ENCODE results near the gene PTMS.
A peak's percentile ranks its signal among the peaks of the same experiment; 100 is the strongest.
"Not testable (repeated sequence)": the region's sequence is repeated elsewhere in the genome, so short reads cannot be mapped to it uniquely, and the experiment has no call there.

PTMS gene

DNA sequence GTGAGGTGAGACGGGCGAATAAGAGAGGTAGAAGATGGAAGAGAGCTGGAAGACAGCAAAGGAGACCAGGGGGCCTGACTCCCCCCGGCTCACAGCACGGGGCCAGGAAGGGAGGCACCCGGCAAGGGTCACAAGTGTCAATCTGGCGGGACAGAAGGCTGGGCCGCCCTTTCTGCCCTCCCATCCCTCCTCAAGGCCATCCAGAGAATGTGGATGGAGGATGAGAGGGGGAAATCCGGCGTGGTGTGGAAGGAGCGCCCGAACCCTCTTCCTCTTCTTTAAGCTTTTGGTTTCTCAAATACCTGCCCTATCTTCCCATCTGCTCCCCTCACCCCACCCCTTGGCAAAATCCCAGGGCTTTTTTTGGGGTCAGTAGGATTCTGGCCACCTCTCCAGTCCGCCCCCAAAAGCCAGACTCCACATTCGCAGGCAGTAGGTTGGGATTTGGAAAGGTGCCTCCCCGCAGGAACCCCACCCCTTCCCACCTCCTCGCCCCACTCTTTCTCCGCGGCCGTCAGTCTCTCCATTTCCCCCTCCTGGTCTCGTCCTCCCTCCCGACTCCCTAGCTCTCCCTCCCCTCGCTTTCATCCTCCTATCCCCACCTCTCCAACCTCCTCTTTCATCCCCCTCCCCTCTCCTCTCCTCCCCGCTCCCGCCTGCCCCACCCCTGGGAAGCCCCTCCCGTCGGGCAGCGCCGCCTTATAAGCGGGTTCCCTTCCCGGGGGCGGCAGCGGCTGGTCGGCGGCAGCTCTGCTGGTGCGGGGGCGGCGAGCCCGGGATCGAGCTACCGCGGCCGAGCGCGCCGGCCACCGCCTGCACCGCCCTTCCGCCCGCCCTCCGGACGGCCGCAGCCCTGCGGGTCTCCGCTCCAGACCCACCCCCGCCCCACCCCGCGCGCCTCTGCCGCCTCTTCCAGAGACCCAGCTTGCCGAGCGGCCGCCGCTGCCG is at the start of gene PTMS:
Gene PTMS, plus strand, starts transcription at position 730 of the 948 bp plus-strand sequence. CDS start 343 bp downstream, outside the sequence.
- DNase-seq: peak; percentile 79

- no peak for DNase-seq
These were observed 49.2 kb upstream of the PTMS start for GRCh38 chr12:6716874-6717437.

DNA sequence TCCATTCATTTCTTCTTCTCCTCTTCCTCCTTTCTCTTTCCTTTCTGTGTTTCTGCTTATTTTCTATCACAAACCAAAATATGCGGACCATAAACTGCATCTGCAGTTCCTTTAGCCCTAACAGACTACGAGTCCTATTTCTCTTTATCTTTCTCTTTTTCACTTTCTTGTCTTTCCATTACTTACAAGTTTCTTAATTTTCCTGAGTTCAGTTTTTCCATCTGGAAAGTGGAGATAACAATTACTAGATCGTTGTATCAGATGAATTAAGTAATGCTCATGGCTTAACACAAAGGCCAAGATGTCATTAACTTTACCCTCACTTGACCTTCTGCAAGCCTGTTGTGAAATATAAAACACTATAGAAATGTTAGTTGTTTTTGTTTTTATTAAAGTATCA is 43.3 kb upstream of the PTMS start:
- DNase-seq: no peak

DNA sequence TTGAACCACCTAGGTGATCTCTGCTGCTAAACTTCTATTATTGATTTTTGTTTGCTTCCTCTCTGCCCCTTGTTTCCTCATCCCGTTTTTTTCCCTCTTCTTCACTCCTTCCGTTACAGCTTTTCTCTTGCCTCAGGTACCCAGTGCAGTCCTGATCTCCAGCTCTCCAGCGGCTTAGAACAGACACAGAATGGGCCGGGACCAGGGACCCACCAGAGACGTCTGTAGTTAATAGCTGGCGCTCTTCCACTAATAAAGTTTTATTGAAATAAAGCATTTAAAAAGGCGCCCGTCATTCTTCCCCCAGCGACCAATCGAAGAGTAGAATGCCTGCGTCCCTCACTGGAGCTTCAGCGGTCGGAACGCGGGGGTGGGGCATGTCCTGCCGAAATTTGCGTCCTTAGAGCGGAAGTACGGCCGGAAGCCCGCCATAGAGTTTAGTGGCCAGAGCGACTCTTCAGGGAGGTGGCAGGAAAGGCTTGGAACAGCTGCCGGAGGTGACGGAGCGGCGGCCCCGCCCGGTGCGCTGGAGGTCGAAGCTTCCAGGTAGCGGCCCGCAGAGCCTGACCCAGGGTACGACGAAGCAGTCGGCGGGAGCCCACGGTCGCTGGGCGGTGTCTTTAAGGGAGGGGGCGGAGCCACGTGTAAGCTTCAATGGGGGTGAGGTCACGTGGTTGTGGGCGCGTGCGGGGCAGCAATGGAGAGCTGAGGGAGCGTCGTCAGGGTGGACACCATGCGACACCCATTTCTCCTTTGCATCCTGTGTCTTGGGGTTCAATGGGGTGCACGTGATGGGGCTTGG is 42.4 kb upstream of the PTMS start, which contains the start of gene COPS7A:
Gene COPS7A, plus strand, starts transcription at position 440 of the 802 bp plus-strand sequence. CDS start 611 bp downstream, outside the sequence.
- peak; percentile 97 for DNase-seq

DNA sequence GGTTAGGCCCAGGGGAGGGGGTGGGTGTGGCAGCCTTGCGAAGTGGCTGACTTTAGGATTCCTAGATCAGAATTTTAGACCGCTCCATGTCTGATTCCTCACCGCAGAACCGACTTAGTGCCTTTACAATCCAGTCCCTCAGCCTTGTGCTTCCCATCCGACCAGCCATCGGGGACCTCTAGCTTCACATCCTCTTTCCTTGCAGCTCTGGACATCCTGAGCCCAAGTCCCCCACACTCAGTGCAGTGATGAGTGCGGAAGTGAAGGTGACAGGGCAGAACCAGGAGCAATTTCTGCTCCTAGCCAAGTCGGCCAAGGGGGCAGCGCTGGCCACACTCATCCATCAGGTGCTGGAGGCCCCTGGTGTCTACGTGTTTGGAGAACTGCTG is 41.8 kb upstream of the PTMS start:
- no peak for DNase-seq

DNA sequence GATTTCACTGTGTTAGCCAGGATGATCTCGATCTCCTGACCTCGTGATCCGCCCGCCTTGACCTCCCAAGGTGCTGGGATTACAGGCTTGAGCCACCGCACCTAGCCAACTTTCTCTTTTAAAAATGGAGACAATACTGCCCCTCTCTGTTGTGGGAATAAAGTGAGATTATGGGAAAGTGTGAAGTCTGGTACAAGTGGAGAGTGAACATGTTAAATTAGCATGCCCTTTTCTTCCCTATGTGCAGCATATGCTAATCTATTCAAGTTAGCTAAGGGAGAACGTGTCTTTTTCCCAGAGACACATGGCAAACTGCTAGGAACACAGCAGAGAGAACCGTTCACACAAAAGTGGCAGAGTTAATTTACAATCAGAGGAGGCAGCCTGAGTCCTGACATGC is 40.8 kb upstream of the PTMS start:
- DNase-seq: no peak

GRCh38 chr12:6729186-6729585 is 37.0 kb upstream of the PTMS start:
- no peak for DNase-seq

DNA sequence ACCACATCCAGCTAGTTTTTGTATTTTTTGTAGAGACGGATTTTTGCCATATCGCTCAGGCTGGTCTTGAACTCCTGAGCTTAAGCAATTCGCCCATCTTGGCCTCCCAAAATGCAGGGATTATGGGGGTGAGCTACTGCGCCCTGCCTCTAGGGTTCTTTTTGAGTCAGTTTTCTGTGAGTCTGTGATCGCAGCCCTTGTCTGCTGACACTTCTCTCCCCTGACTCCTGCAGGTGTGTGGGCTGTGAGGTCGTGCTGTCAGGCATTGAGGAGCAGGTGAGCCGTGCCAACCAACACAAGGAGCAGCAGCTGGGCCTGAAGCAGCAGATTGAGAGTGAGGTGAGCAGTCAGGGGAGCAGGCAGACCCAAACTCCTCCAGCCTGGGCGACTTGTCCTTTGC is 36.0 kb upstream of the PTMS start:
- DNase-seq: no peak

- no peak for DNase-seq
These were observed 31.4 kb upstream of the PTMS start for GRCh38 chr12:6734506-6735387.

DNA sequence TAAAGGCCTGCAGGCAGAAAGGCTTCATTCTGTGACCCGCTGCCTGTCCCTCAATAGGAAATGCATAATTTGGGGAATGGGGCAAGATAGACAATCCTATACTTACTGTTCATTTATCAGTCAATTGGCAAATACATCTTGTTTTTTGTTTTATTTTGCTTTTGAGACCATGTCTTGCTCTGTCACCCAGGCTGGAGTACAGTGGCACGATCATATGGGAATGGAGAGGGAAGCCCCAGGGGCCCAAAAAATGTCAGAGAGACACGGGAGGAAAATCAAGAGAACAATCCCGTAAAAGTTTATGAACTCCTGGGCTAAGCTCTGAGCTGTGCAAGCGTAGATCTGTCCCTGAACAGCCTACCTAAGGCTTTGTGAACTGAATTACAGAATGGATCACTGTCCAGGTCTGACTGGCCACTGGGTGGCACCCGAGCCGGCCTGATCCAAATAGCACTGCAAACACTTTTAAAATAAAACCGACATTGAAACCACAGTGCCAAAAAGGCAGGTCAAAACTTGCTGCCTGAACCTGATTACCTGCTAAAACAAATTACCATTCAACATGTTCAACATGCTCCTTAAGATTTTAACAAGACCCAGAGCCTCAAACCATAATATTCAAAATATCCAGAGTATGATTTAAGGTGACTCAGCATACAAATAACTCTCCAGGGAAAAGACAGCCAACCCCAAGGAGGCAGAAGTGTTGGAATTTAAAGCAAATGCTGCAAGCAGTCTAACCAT is 30.5 kb upstream of the PTMS start:
- peak; percentile 21 for DNase-seq

DNA sequence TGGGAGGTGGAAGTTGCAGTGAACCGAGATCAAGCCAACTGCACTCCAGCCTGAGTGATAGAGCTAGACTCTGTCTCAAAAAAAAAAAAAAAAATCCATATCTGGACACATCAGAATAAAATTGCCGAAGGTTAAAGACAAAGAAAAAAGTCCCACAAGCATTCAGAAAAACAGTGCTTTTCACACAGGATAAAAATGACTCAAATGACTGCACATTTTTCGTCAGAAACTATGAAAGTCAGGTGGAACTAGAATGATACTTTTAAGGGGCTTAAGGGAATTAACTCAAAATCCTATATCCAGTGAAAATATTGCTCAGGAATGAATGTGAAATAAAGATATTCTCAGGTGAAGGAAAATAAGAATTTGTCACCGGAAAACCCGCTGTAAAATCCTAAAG is 29.4 kb upstream of the PTMS start:
- DNase-seq: no peak

DNA sequence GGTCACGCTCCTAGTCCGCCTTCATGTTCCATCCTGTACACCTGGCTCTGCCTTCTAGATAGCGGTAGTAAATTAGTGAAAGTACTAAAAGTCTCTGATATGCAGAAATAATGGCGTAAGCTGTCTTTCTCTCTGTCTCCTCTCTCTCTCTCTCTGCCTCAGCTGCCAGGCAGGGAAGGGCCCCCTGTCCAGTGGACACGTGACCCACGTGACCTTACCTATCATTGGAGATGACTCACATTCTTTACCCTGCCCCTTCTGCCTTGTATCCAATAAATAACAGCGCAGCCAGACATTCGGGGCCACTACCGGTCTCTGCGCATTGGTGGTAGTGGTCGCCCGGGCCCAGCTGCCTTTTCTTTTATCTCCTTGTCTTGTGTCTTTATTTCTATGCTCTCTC is 24.1 kb upstream of the PTMS start:
- DNase-seq: not testable (repeated sequence)

DNA sequence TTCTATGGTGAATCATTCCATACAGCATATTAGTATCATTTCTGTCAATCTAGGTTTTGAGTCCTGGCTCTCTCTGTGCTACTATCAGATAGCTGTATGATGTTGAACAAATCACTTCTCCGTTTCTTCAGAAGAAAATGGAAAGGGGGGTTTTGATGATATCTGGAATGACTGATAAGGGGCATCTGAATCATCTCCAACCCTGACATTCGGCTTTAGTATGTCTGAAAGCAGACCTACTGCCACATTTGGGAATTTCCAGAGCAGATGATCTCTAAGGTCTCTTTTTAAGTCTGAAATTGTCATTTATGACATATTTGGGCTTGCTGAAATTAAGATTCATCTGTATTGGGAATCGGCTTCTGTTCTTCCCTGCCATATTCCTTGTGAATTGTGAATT is 23.3 kb upstream of the PTMS start:
- DNase-seq: no peak

DNA sequence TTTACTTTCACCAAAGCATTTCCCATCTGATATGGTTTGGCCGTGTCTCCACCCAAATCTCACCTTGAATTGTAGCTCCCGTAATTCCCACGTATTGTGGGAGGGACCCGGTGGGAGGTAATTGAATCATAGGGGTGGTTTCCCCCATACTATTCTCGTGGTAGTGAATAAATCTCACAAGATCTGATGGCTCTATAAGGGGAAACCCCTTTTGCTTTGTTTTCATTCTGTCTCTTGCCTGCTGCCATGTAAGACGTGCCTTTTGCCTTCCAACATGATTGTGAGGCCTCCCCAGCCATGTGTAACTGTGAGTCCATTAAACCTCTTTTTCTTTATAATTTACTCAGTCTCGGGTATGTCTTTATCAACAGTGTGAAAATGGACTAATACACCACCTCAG is 22.9 kb upstream of the PTMS start:
- DNase-seq: not testable (repeated sequence)

DNA sequence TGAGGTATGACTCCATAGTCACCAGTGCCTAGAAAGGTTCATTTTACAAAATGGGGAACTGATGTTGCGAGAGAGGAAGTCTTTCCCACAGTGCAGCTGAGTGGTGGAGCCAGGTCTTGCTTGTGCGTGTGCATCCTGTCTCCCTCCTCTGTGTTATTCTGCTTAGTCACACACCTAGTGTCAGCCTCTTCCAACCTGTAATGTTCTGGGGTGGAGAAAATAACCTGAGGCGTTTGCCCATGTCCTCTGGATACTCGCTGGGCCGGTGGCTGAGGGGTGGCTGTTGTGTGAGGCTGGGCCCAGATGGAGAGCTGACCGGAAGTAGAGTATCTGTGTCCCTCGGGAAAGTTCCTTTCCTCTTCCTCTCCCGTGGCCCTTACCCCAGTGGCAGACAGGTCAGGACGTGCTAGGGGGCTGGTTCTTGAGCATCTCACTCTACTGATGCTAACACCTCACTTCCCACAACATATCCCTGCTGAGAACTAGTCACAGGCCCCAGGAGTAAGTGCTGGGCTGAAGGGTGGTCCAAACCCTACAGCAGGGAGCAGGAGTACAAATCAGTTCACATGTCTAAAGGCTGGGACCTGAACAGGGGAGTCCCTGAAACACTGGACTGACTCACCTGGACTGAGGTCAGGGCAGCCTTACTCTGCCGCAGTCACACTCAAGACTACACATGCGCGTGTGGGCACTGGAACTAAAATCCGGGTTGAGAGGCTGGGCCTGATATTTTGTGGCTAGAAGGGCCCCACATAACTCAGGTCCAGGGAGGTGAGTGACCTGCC is 20.2 kb upstream of the PTMS start:
- no peak for DNase-seq

DNA sequence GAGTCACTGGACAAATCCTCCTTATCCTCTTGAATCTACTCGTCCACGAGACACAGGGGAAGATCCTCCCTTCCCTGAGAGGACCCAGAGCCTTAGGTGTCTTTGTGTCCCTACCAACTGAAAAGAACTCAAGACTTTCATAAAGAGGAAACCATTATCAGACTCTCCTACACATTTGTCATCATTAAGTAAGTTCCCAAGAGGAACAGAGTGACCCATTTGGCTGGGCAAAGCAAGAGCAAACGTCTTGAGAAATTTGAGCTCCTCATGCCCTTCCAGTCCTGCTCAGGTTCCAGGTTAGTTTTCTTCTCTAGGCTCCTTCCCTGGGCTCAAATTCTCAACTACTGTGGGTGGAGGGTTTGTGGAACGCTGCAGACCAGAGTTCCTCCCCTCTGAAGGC is 18.9 kb upstream of the PTMS start:
- no peak for DNase-seq

DNA sequence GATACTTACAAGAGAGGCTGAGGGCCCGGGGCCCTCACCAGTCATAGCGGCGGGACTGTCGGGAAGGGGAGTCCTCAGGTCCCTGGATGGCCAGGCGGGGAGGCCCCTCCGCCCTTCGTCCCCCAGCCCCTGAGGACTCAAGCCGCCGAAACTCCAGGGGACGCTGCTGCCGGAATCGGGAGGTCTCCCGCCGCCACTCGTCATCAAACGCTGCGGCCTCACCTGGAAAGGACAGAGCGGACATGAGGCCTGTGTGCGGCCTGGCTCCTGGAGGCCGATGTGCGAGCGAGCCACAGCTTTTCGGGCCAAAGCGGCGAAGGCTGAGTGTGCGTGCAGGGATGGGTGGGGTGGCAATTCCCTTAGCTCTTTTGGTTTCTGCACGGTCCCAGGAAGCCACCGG is 17.4 kb upstream of the PTMS start:
- DNase-seq: no peak

DNA sequence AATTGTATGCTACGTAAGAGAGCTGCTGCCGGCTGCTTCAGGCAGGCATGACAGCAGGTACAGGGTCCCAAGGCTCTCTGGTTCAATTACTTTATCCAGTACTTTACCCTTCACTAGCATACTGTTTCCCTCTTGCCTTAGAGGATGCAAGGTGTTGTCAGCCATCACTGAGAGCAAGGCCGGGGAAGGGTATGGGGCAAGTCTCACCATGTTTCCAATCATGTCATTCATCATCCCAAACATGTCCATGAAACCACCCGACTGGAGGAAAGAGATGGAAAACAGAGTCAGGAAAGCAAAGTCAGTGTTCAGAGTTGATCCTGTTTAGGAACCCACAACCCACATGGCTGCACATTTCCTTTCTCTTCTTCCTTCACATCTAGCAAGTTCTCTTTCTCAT is 15.7 kb upstream of the PTMS start:
- no peak for DNase-seq

DNA sequence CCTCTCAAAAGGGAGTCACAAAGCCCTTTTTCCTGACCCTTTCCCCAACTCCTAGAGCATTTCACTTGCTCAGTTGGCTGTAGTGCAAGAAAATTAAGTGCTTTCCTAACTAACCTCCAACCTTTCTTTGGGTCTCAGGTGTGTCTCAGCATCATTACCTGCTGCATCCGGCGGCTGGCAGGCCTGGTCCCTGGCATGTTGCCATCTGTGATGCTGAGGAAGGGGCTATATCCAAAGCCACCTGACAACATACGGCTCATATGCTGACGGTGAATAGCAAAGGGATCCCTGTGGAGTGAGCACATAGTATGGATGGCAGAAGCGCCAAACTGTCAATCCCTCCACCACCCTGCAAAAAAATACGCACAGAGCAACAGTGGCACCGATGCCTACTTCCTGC is 14.4 kb upstream of the PTMS start:
- DNase-seq: no peak

DNA sequence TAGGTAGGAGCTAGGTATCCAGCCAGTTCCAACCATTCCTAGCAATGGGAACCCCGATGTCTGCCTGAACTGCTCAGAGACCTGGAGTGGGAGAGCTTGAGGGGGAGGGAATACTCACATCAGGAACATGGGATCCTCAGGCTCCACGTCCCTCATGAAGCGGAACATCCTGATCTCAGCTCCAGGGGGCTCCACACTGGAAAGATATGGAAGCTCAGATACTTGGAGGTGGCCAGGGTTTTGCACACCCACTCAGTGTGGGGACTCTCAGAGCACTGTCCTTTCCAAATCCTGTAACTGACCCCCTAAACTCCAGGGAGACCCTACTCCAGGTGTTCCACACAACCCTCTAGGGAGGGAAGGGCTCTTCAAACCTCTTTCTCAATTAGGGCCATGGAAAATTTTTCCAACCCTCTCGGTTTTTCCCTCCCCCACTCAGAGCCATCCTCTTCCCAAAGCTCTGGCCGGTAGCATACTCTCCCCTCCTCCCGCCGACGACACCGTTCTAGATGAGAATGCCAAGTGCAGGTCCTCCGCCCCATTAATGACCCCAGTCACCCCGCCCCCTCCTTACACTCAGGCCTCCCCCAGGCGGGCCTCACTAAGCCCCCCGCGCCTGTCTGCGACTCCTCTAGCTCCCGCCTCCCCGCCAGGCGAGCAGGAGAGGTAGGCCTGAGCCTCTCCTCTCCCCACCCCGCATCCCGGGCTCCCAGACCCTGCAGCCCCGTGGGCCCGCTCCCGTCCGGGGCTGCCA is 13.8 kb upstream of the PTMS start:
- DNase-seq: peak; percentile 55

Data from NCI-H2227 treated with DMSO at 0.1 percent for 48 hours (cell line).